ENCODE measurements around the gene EMC1.
"Not testable (repeated sequence)": the region's sequence is repeated elsewhere in the genome, so short reads cannot be mapped to it uniquely, and the experiment has no call there.

DNA sequence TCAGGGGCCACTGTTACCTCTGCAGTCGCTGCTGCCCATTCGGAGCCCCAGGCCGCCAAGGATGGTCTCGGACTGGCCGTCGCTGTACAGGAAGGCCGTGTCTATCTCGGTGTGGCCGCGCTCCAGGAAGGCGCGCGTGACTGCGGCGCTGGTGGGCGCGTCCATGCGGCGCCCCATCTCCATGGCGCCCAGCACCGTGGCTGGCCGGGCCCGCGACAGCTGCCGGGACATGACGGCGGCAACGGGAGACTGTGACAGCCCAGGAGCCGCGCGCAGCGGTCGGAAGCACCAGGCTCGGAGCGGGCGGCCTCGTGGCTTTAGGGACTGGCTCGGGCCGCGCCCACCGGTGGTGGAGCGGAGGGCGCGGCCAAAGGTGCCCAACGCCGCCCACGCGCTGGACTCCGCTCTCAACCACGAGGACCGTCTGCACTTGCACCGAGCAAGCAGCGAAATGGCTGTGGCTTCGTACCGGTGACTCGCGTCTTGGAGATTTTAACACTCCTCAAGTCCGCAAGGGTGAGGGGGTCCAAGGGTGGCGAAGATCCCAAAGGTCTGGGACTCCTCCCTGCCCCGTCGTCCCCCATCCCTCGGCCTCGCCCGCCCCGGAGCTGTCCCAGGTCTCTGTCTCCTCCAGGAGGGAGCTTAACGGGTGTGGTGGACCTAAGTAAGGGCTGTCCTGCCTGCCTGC, 22.7 kb upstream of the EMC1 start:
- TF ChIP-seq TAF1 (IDR thresholded peaks at IDR 0.05; ENCODE audit: low read depth, low read length); POU2F2 (IDR thresholded peaks at IDR 0.05; ENCODE audit: low read depth, low read length); POLR2A (IDR thresholded peaks at IDR 0.05; ENCODE audit: low read depth, low read length); POLR2AphosphoS5 (IDR thresholded peaks at IDR 0.05; ENCODE audit: low read depth, low read length); SPI1 (IDR thresholded peaks at IDR 0.05; ENCODE audit: low read depth, low read length); PAX5 (IDR thresholded peaks at IDR 0.05; ENCODE audit: insufficient read depth, low read length, severe bottlenecking): not testable (repeated sequence)
